ENCODE data around the gene MBOAT1.
"Not testable (repeated sequence)": the region's sequence is repeated elsewhere in the genome, so short reads cannot be mapped to it uniquely, and the experiment has no call there.

Gene MBOAT1

GRCh38 chr6:20202324-20202658, 10.0 kb downstream of the MBOAT1 start:
- DNase-seq, result no peak

DNA sequence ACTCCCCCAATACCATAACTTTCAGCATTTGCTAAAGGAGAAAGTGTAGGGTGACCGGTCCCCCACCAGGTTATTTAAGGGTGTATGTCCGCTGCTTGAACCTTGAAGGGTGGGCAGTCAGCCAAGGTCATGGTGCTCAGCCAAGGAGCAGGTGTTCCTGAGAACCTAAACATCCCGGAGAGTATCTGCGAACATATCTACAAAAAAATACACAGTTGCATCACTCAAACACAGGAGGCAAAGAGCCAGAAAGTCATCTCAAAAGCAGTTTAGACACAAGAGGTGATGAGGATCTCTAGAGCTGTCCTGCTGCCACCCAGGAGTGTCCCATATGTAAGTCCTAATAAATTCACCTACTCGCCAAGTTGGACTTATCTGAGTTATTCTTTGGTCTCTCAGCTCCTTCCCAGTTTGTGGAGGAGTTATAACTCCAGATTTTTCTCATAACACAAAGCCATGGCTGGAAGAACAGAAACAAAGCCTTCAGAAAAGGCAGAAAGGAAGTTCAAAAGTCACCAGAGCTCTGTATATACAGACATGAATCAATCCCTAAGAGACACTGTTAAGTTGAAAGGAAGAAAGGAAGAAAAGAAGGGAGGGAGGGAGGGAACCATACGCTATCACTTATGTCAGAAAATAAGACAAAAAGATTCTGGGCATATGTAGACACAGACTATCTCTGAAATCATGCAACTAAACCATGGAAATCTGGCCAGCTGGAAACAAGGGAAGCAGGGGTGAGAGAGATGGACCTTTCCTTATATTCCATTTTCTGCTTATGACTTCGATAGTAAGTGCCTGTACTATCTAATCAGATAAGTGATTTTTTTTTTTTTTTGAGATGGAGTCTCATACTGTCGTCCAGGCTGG, 11.3 kb downstream of the MBOAT1 start:
- no peak for DNase-seq

DNA sequence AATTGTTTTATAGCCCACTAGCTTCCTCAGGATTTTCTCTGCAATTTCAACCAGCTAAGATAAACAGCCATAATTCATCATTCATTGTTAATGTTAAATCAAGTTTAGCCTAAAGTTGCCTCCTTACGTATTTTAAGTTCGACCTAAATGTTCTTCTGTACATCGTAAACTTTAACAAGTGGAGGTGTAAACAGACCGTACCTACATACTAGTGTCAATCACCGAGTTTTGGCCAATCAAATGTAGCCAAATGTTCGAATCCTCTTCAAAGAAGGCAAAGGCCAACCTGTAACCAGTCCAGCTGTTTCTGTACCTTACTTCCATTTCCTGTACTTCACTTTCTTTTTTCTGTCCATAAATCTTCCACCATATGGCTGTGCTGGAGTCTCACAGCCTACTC, 13.5 kb downstream of the MBOAT1 start:
- DNase-seq, result no peak

- no peak for DNase-seq
Observed at GRCh38 chr6:20198156-20198774, 14.0 kb downstream of the MBOAT1 start.

- no peak for DNase-seq
Observed at GRCh38 chr6:20197251-20197650, 15.0 kb downstream of the MBOAT1 start.

GRCh38 chr6:20192625-20193024, 19.6 kb downstream of the MBOAT1 start:
- no peak for DNase-seq

- DNase-seq, result no peak
Observed at GRCh38 chr6:20191992-20192391, 20.3 kb downstream of the MBOAT1 start.

DNA sequence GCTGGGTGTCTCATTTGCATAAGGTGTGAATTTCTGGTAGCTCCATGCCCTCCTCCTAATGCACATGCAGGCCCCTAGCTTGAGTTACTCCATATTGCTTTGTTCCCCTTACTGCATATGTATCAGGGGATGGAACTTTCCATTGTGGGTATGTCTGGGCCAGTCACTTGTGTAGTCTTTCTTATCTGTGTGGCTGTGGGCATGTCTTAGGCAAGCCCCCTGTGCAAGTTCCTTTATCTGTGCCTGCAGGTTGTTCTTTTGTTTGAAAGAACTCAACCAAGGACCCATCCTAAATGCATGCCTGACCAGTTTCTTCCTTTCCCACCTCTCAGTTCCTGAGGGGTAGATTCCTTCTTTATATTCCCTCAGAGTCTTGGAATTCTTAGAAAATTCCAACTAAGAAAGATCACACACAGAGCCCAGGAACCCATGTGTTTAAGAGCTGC, 23.6 kb downstream of the MBOAT1 start:
- peak; percentile 80 for DNase-seq

- no peak for DNase-seq
Observed at GRCh38 chr6:20186981-20187380, 25.3 kb downstream of the MBOAT1 start.

DNA sequence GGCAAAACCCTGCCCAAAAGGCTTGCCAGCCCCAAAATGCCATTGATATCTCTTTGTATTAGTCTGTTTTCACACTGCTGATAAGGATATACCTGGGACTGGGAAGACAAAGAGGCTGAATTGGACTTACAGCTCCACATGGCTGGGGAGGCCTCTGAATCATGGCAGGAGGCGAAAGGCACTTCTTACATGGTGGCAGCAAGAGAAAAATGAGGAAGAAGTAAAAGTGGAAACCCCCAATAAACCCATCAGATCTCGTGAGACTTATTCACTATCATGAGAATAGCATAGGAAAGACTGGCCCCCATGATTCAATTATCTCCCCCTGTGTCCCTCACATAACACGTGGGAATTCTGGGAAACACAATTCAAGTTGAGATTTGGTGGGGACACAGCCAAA, 28.6 kb downstream of the MBOAT1 start:
- DNase-seq, result no peak

GRCh38 chr6:20182926-20183521, 29.2 kb downstream of the MBOAT1 start:
- no peak for DNase-seq

DNA sequence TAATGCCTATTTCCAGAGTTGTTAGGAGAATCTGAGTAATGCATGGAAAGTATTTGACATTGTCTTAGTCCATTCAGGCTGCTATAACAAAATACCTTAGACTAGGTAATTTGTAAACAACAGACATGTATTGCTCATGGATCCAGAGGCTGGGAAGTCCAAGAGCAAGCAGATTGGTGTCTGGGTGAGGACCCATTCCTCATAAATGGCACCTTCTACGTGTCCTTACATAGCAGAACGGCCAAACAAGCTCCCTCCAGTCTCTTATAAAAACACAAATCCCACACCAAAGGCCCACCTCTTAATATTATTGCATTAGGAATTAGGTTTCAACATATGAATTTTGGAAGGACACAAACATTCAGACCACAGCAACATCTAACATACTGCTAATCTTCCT, 30.2 kb downstream of the MBOAT1 start:
- DNase-seq, result no peak

GRCh38 chr6:20180935-20181334, 31.3 kb downstream of the MBOAT1 start:
- DNase-seq, result no peak

GRCh38 chr6:20179287-20180045, 32.8 kb downstream of the MBOAT1 start:
- DNase-seq, result not testable (repeated sequence)

DNA sequence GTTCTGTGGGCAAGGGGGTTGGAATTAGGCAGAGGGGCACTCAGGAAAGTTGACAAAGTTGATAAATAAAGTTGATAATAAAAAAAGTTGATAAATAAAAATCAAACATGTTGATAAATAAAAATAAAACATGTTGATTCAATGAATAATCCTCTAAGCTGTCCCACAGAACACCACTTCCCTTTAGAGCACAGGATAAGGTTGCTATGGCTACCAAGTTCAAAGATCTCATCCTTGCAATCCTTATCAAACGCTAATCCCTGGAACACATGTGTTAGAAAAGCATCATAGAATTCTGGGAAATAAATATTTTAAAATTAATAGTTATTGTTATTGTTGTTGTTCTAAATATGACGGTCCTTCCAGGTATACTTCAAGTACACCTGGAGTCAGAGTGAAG, 33.9 kb downstream of the MBOAT1 start:
- no peak for DNase-seq

DNA sequence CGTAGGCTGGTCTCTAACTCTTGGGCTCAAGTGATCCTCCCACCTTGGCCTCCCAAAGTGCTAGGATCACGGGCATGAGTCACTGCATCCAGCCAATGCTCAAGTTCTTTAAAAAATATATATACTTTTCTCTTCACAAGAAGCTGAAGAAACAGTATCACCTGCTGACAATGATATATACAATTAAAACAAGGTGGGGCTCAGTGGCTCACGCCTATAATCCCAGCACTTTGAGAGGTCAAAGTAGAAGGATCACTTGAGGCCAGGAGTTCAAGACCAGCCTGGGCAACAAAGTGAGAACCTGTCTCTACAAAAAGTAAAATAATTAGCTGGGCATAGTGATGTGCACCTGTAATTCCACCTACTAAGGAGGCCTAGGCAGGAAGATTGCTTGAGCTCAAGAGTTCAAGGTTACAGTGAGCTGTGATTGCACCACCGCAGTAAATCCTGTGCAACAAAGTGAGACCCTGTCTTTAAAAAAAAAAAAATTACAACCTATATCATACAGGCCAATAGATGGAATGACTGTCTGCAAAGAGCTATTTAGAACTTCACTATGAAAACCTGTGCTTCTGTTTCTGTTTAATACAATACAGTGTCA, 36.4 kb downstream of the MBOAT1 start:
- no peak for DNase-seq

- DNase-seq, result peak; percentile 88
Observed at GRCh38 chr6:20173833-20174792, 38.2 kb downstream of the MBOAT1 start.

GRCh38 chr6:20172842-20173456, 39.3 kb downstream of the MBOAT1 start:
- DNase-seq, result no peak

DNA sequence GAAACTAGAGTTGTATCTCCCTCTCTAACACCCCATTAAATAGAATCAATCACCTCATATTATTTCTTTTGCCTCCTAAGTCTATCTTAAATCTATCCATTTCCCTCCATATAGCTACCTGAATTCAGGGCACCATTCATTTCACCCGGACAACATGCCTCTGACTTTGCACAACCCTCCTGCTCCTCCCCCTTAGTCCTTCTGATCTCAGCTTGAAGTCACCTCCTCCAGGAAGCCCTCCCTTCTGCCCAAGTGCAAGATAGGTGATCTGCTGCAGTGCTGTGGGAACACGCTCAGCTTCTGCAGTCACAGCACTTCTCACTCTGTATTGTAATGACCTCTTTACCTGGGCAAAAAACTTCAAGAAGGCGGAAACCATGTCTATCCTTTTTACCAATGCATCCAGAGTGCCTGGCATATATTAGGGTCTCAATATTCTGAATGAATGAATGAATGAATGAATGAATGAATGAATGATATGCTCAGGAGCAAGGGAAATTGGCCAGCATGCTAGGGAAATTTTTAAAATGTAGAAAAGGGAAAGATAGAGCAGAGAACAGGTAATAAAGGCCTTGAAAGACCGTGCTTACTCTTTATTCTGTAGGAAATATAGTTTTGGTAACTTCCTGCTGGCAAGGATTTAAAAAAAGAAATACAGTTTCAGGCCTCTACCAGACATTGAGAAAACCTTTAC, 41.7 kb downstream of the MBOAT1 start:
- no peak for DNase-seq

DNA sequence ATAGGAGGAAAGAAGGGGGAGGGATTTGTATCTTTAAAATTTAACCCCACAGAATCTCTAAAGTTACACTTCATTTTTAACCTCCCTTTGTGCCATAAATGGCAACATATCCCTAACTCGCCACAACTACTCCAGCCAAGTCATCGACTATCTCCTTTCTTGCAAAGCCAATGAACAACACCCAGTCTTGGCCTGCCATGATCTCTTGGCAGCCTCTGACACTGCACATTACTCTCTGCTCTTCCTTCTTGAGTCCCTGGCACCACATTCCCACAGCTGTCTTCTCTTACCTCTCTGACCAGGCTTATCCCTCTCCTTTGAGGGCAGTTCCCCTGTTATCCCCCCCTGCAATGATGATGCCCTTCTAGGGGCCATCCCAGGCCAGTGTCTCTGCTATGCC, 42.5 kb downstream of the MBOAT1 start:
- DNase-seq, result no peak

DNA sequence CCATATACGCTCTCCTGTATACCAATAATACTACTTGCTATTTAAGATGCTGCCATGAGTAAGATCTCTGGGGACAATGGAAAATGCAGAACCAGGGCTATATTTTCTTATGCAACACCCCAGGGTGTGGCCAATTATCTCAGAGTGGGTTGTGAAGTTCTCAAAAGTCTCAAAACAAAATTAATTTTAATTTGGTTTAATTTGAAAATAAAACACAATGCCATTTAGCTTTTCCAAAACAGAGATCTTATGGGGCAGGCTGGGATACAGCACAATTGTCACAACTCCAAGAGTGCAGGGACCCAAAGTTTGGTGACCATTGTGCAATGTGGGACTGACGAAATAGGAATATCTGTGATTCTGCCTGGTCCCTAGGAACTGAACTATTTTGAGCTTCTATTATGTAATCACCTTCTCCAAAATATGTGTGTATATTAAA, 43.1 kb downstream of the MBOAT1 start:
- peak; percentile 59 for DNase-seq

Data from GF-D8 (cell line).